Left lobe of liver (tissue), 2 donors: ENCODE data around the gene HHATL. TPM values are rescaled to one million over a fixed set of nuclear protein-coding genes. Genes with fewer than 3 reads are reported as not detected.

Source experiments
- ATAC-seq: fragments of 200-7000 bp; cut with Tn5 transposase; one replicate; pipeline ENCODE4 v1.9.1; 2020; ENCODE audit warnings: mild to moderate bottlenecking, moderate library complexity
- DNase-seq: peaks from one replicate; pipeline ENCODE4 v3.0.0-alpha.2; 2020; ENCODE audit warnings: low spot score
- total RNA-seq: library from RNA; stranded (reverse); gene quantifications from one replicate; pipeline ENCODE4 v1.2.1, GENCODE V29; 2021
- donor health status: DM: no; HTN: no; CAD: no; lungs with moderate emphysema.
- donor health status: DM: no; HTN: yes; CAD: no.

Gene HHATL
- total RNA-seq, 1 donor from 2014 or later: 0.40 TPM

GRCh38 chr3:42667096-42667522 is 35.5 kb downstream of the HHATL start:
- DNase-seq: peak; percentile 42
- ATAC-seq: no peak

- no peak for ATAC-seq
- DNase-seq: no peak
Measured at GRCh38 chr3:42666577-42666998, 36.0 kb downstream of the HHATL start.

- ATAC-seq: no peak
Measured at GRCh38 chr3:42666022-42666421, 36.6 kb downstream of the HHATL start.

GRCh38 chr3:42665050-42665878 is 37.3 kb downstream of the HHATL start:
- no peak for DNase-seq
- no peak for ATAC-seq

More at GRCh38 chr3:42666022-42666421, 36.6 kb downstream of the HHATL start:
- no peak for DNase-seq

GRCh38 chr3:42664438-42664803 is 38.2 kb downstream of the HHATL start:
- ATAC-seq: no peak
- DNase-seq: no peak

- DNase-seq (no peak), ATAC-seq (no peak)
Measured at GRCh38 chr3:42663581-42664437, 38.8 kb downstream of the HHATL start.

GRCh38 chr3:42662813-42663535 is 39.6 kb downstream of the HHATL start:
- ATAC-seq: no peak
- DNase-seq: no peak

GRCh38 chr3:42662037-42662812 is 40.4 kb downstream of the HHATL start:
- no peak for ATAC-seq
- no peak for DNase-seq

- ATAC-seq (no peak), DNase-seq (no peak)
Measured at GRCh38 chr3:42661593-42662022, 41.0 kb downstream of the HHATL start.

GRCh38 chr3:42660898-42661297 is 41.7 kb downstream of the HHATL start:
- no peak for DNase-seq

GRCh38 chr3:42660131-42660715 is 42.4 kb downstream of the HHATL start:
- DNase-seq (no peak), ATAC-seq (no peak)

More at GRCh38 chr3:42660898-42661297, 41.7 kb downstream of the HHATL start:
- no peak for ATAC-seq

GRCh38 chr3:42659451-42660130 is 43.0 kb downstream of the HHATL start:
- no peak for ATAC-seq
- DNase-seq: no peak

GRCh38 chr3:42658771-42659390 is 43.7 kb downstream of the HHATL start:
- no peak for DNase-seq
- no peak for ATAC-seq

- ATAC-seq: no peak
- DNase-seq: no peak
Measured at GRCh38 chr3:42658091-42658770, 44.4 kb downstream of the HHATL start.

GRCh38 chr3:42657675-42658074 is 44.9 kb downstream of the HHATL start:
- DNase-seq: no peak
- no peak for ATAC-seq

- no peak for DNase-seq
Measured at GRCh38 chr3:42656680-42657610, 45.7 kb downstream of the HHATL start.

GRCh38 chr3:42655980-42656679 is 46.5 kb downstream of the HHATL start:
- DNase-seq: no peak
- no peak for ATAC-seq

More at GRCh38 chr3:42656680-42657610, 45.7 kb downstream of the HHATL start:
- ATAC-seq: no peak
